WTC11 (cell line): Measurements from ENCODE around the gene MITD1. TPM values are rescaled to one million over a fixed set of nuclear protein-coding genes. Genes with fewer than 3 reads are reported as not detected.

Experiments used
- ATF2 ChIP-seq: sonication (generic); formaldehyde crosslinking; IDR thresholded peaks from 2 replicates; pipeline ENCODE4 v1.8.1; 2022; ENCODE audit warnings: low read depth, missing genetic modification reagents, borderline replicate concordance
- CDX4 ChIP-seq: fragments of 250-450 bp; sonication (Bioruptor Pico); IDR thresholded peaks from 2 replicates; pipeline ENCODE4 v1.9.0; 2021; ENCODE audit warnings: moderate library complexity, mild to moderate bottlenecking, inconsistent platforms, borderline replicate concordance
- E2F1 ChIP-seq: sonication (generic); formaldehyde crosslinking; IDR thresholded peaks from 2 replicates; pipeline ENCODE4 v1.8.0; 2022; ENCODE audit warnings: mild to moderate bottlenecking, missing genetic modification reagents
- E2F4 ChIP-seq: sonication (generic); formaldehyde crosslinking; IDR thresholded peaks from 2 replicates; pipeline ENCODE4 v1.8.1; 2022; ENCODE audit warnings: low read depth, mild to moderate bottlenecking, moderate library complexity, missing genetic modification reagents, borderline replicate concordance
- ERG ChIP-seq: fragments of 250-450 bp; sonication (Bioruptor Pico); IDR thresholded peaks from 2 replicates; pipeline ENCODE4 v1.8.0; 2021; ENCODE audit warnings: mild to moderate bottlenecking
- FOXJ3 ChIP-seq: sonication (generic); formaldehyde crosslinking; IDR thresholded peaks from 2 replicates; pipeline ENCODE4 v1.9.0; 2021; ENCODE audit warnings: missing genetic modification reagents, mild to moderate bottlenecking, borderline replicate concordance
- FOXP1 ChIP-seq: sonication (generic); formaldehyde crosslinking; IDR thresholded peaks from 2 replicates; pipeline ENCODE4 v1.8.0; 2022; ENCODE audit warnings: missing genetic modification reagents, mild to moderate bottlenecking, moderate library complexity, borderline replicate concordance
- FOXP4 ChIP-seq: sonication (generic); formaldehyde crosslinking; IDR thresholded peaks from 2 replicates; pipeline ENCODE4 v1.8.0; 2022; ENCODE audit warnings: mild to moderate bottlenecking, missing genetic modification reagents
- GABPB1 ChIP-seq: sonication (generic); formaldehyde crosslinking; IDR thresholded peaks from 2 replicates; pipeline ENCODE4 v1.8.1; 2023; ENCODE audit warnings: mild to moderate bottlenecking, missing genetic modification reagents
- GRHL2 ChIP-seq: fragments of 250-450 bp; sonication (Bioruptor Pico); IDR thresholded peaks from 2 replicates; pipeline ENCODE4 v1.8.0; 2022; ENCODE audit warnings: mild to moderate bottlenecking, moderate library complexity; ENCODE audit not compliant: insufficient replicate concordance, severe bottlenecking
- KAT7 ChIP-seq: sonication (generic); formaldehyde crosslinking; IDR thresholded peaks from 2 replicates; pipeline ENCODE4 v1.8.1; 2023; ENCODE audit warnings: missing genetic modification reagents, mild to moderate bottlenecking, borderline replicate concordance
- MLX ChIP-seq: sonication (generic); formaldehyde crosslinking; IDR thresholded peaks from 2 replicates; pipeline ENCODE4 v1.8.1; 2023; ENCODE audit warnings: mild to moderate bottlenecking, missing genetic modification reagents, moderate library complexity
- NFATC4 ChIP-seq: fragments of 250-450 bp; sonication (Bioruptor Pico); IDR thresholded peaks from 2 replicates; pipeline ENCODE4 v1.9.0; 2021; ENCODE audit warnings: mild to moderate bottlenecking
- NFE2L1 ChIP-seq: sonication (generic); formaldehyde crosslinking; IDR thresholded peaks from 2 replicates; pipeline ENCODE4 v1.8.1; 2023; ENCODE audit warnings: missing genetic modification reagents
- NR3C1 ChIP-seq: sonication (generic); formaldehyde crosslinking; conservative IDR thresholded peaks from 2 replicates; pipeline ENCODE4 v1.8.1; 2023; ENCODE audit warnings: low read depth, mild to moderate bottlenecking, missing genetic modification reagents
- OVOL2 ChIP-seq: fragments of 250-450 bp; sonication (Bioruptor Pico); IDR thresholded peaks from 2 replicates; pipeline ENCODE4 v1.9.0; 2021; ENCODE audit warnings: mild to moderate bottlenecking, borderline replicate concordance
- PREB ChIP-seq: sonication (generic); formaldehyde crosslinking; IDR thresholded peaks from 2 replicates; pipeline ENCODE4 v1.8.1; 2022; ENCODE audit warnings: mild to moderate bottlenecking, missing genetic modification reagents, moderate library complexity, borderline replicate concordance
- RORB ChIP-seq: fragments of 250-450 bp; sonication (Bioruptor Pico); IDR thresholded peaks from 2 replicates; pipeline ENCODE4 v1.9.0; 2021; ENCODE audit warnings: mild to moderate bottlenecking
- SMAD3 ChIP-seq: sonication (generic); formaldehyde crosslinking; IDR thresholded peaks from 2 replicates; pipeline ENCODE4 v1.8.0; 2022; ENCODE audit warnings: missing genetic modification reagents, mild to moderate bottlenecking, borderline replicate concordance
- SMAD4 ChIP-seq: sonication (generic); formaldehyde crosslinking; IDR thresholded peaks from 2 replicates; pipeline ENCODE4 v1.8.0; 2022; ENCODE audit warnings: mild to moderate bottlenecking, missing genetic modification reagents
- TEAD4 ChIP-seq: sonication (generic); formaldehyde crosslinking; IDR thresholded peaks from 2 replicates; pipeline ENCODE4 v1.8.0; 2022; ENCODE audit warnings: mild to moderate bottlenecking, missing genetic modification reagents
- TP53 ChIP-seq: sonication (generic); formaldehyde crosslinking; IDR thresholded peaks from 2 replicates; pipeline ENCODE4 v1.8.1; 2023; ENCODE audit warnings: mild to moderate bottlenecking, missing genetic modification reagents
- USF1 ChIP-seq: sonication (generic); formaldehyde crosslinking; IDR thresholded peaks from 2 replicates; pipeline ENCODE4 v1.8.0; 2022; ENCODE audit warnings: mild to moderate bottlenecking, missing genetic modification reagents
- ZMAT4 ChIP-seq: fragments of 250-450 bp; sonication (Bioruptor Pico); IDR thresholded peaks from 2 replicates; pipeline ENCODE4 v1.9.0; 2021; ENCODE audit warnings: mild to moderate bottlenecking
- ZNF138 ChIP-seq: sonication (generic); formaldehyde crosslinking; conservative IDR thresholded peaks from 2 replicates; pipeline ENCODE4 v1.8.1; 2022; ENCODE audit warnings: mild to moderate bottlenecking, moderate library complexity, missing genetic modification reagents
- ZNF232 ChIP-seq: sonication (generic); formaldehyde crosslinking; IDR thresholded peaks from 2 replicates; pipeline ENCODE4 v1.8.0; 2022; ENCODE audit warnings: mild to moderate bottlenecking, missing genetic modification reagents
- ZNF671 ChIP-seq: fragments of 250-450 bp; sonication (Bioruptor Pico); IDR thresholded peaks from 2 replicates; pipeline ENCODE4 v1.8.0; 2021; ENCODE audit warnings: mild to moderate bottlenecking
- total RNA-seq: library from RNA; stranded (reverse); gene quantifications from 3 replicates; pipeline ENCODE4 v1.2.3, GENCODE V29; 2021

Gene MITD1
- total RNA-seq, 1 experiment from 2014 or later = 33.1 TPM

- no peak for TF ChIP-seq ZMAT4 (CRISPR knock-in tag)
- TF ChIP-seq ZNF671 = no peak
- no peak for TF ChIP-seq TEAD4 (CRISPR knock-in tag)
- TF ChIP-seq E2F1 (CRISPR knock-in tag) = peak; percentile 70; the same call in 1 of the 2 replicates
- no peak for TF ChIP-seq SMAD4
- no peak for TF ChIP-seq ERG (CRISPR knock-in tag)
- TF ChIP-seq NFATC4 (CRISPR knock-in tag) = no peak
- no peak for TF ChIP-seq RORB (CRISPR knock-in tag)
- peak; percentile 95; the same call in 1 of the 2 replicates for TF ChIP-seq TP53
- no peak; the same call in 1 of the 2 replicates for TF ChIP-seq ATF2 (CRISPR knock-in tag)
- TF ChIP-seq PREB = peak; percentile 86; the same call in 1 of the 2 replicates
- peak; percentile 41; the same call in 1 of the 2 replicates for TF ChIP-seq MLX
- TF ChIP-seq NFE2L1 (CRISPR knock-in tag) = peak; percentile 26; the same call in 1 of the 2 replicates
- TF ChIP-seq FOXP1 (CRISPR knock-in tag) = peak; percentile 94
- TF ChIP-seq ZNF138 (CRISPR knock-in tag) = no peak
- no peak for TF ChIP-seq NR3C1 (CRISPR knock-in tag)
- peak; percentile 92 for TF ChIP-seq ZNF232 (CRISPR knock-in tag)
- no peak for TF ChIP-seq OVOL2
- TF ChIP-seq FOXP4 (CRISPR knock-in tag) = peak; percentile 98
- TF ChIP-seq FOXJ3 (CRISPR knock-in tag) = peak; percentile 41; the same call in 1 of the 2 replicates
- TF ChIP-seq USF1 (CRISPR knock-in tag) = peak; percentile 78
- TF ChIP-seq KAT7 = 0 out of 2 replicates have a peak, but pooled peaks have one; percentile 76
- no peak for TF ChIP-seq GRHL2 (CRISPR knock-in tag)
- TF ChIP-seq GABPB1 = peak; percentile 90
- TF ChIP-seq CDX4 (CRISPR knock-in tag) = no peak
- TF ChIP-seq E2F4 (CRISPR knock-in tag) = no peak
- TF ChIP-seq SMAD3 (CRISPR knock-in tag) = peak; percentile 60
Measured at GRCh38 chr2:99154643-99155536, 26.0 kb downstream of the MITD1 start, which contains the start of the genes LIPT1 and TSGA10 (continued).
